H1 (cell line): ENCODE results near the gene PTMS. TPM values are rescaled to one million over a fixed set of nuclear protein-coding genes. Genes with fewer than 3 reads are reported as not detected.

Experiments
- CTCF ChIA-PET: fragments of 300-600 bp; sonication (Branson Sonifier 250); formaldehyde crosslinking; loops from one replicate; lab custom pipeline; 2021; ENCODE audit not compliant: partially characterized antibody; lab: Charles Lee
- POLR2A ChIA-PET: fragments of 300-600 bp; sonication (Branson Sonifier 250); formaldehyde crosslinking; loops from one replicate; lab custom pipeline; 2021; ENCODE audit warnings: inconsistent platforms; ENCODE audit not compliant: partially characterized antibody; lab: Charles Lee
- DNase-seq, 2 experiments: peaks; one replicate each; pipeline versions ENCODE4 v3.0.0 to v3.0.0-alpha.2; 2010 to 2022; ENCODE audit warnings: low spot score in 2 of 2, low read depth in 1 of 2, mixed read lengths in 1 of 2
- FAIRE-seq: peaks from 2 replicates; lab custom pipeline; 2011; peaks lifted over from hg19 to GRCh38; lab: Jason Lieb, UNC
- H2AFZ ChIP-seq: 2 replicates; pipeline ENCODE4 v1.8.1; 2012; ENCODE audit warnings: low read length, inconsistent platforms
- H2AK5ac ChIP-seq: 2 replicates; pipeline ENCODE4 v1.6.1; 2013; ENCODE audit warnings: low read depth, low read length
- H2BK120ac ChIP-seq: replicated peaks from 2 replicates; pipeline ENCODE3; 2013; ENCODE audit warnings: low read depth, low read length, inconsistent platforms
- H2BK12ac ChIP-seq: 2 replicates; pipeline ENCODE4 v1.6.1; 2013; ENCODE audit warnings: low read depth, low read length
- H2BK15ac ChIP-seq: 2 replicates; pipeline ENCODE4 v1.6.1; 2013; ENCODE audit warnings: low read length
- H2BK20ac ChIP-seq: 2 replicates; pipeline ENCODE4 v1.6.1; 2013; ENCODE audit warnings: low read length
- H2BK5ac ChIP-seq: 2 replicates; pipeline ENCODE4 v1.6.1; 2013; ENCODE audit warnings: low read depth, low read length
- H3K14ac ChIP-seq: 2 replicates; pipeline ENCODE4 v1.6.1; 2013; ENCODE audit warnings: inconsistent platforms; ENCODE audit not compliant: insufficient read length
- H3K18ac ChIP-seq: 2 replicates; pipeline ENCODE4 v1.6.1; 2013; ENCODE audit warnings: low read length; ENCODE audit errors: extremely low read depth
- H3K23ac ChIP-seq: 2 replicates; pipeline ENCODE4 v1.6.1; 2013; ENCODE audit warnings: inconsistent platforms; ENCODE audit not compliant: insufficient read length
- H3K23me2 ChIP-seq: 2 replicates; pipeline ENCODE4 v1.6.1; 2013; ENCODE audit warnings: low read depth, low read length
- H3K27ac ChIP-seq: 2 replicates; pipeline ENCODE4 v1.6.1; 2011; ENCODE audit warnings: low read depth, low read length, inconsistent platforms
- H3K27me3 ChIP-seq, 4 experiments: replicated peaks in 1 of 4; 1 replicate in 1 of 4; 2 replicates in 3 of 4; pipeline versions ENCODE4 v1.6.1 to v1.8.1; 2011 to 2013; ENCODE audit warnings: low read length in 3 of 4, mild to moderate bottlenecking in 3 of 4, inconsistent platforms in 2 of 4, mixed read lengths in 2 of 4, moderate library complexity in 1 of 4; ENCODE audit not compliant: control insufficient read depth in 3 of 4, insufficient read depth in 3 of 4; ENCODE audit errors: extremely low read depth in 1 of 4
- H3K36me3 ChIP-seq, 4 experiments: 2 replicates each; pipeline versions ENCODE4 v1.6.1 to v1.8.1; 2011 to 2013; ENCODE audit warnings: mild to moderate bottlenecking in 4 of 4, low read length in 3 of 4, moderate library complexity in 2 of 4, control low read depth in 1 of 4, inconsistent platforms in 1 of 4; ENCODE audit not compliant: insufficient read depth in 4 of 4, control insufficient read depth in 2 of 4
- H3K4ac ChIP-seq: replicated peaks from 2 replicates; pipeline ENCODE3; 2013; ENCODE audit warnings: low read length, low read depth, mixed read lengths, inconsistent platforms; ENCODE audit not compliant: insufficient read length
- H3K4me1 ChIP-seq, 4 experiments: replicated peaks in 1 of 4; 1 replicate in 1 of 4; 2 replicates in 3 of 4; pipeline versions ENCODE4 v1.6.1 to v1.8.1; 2011 to 2013; ENCODE audit warnings: low read length in 3 of 4, inconsistent platforms in 2 of 4, mixed read lengths in 1 of 4; ENCODE audit not compliant: insufficient read depth in 4 of 4, control insufficient read depth in 3 of 4
- H3K4me2 ChIP-seq, 2 experiments: 2 replicates each; pipeline versions ENCODE4 v1.6.1 to v1.8.1; 2011 to 2013; ENCODE audit warnings: low read depth in 2 of 2, low read length in 2 of 2, control low read depth in 1 of 2, inconsistent platforms in 1 of 2, mild to moderate bottlenecking in 1 of 2; ENCODE audit not compliant: insufficient read depth in 1 of 2
- H3K4me3 ChIP-seq, 4 experiments: fragments of 200-600, 300-600 bp in 1 of 4; sonication (generic), shearing (Covaris generic), sonication (Bioruptor Twin) in 1 of 4; 2 replicates each; pipeline versions ENCODE4 v1.5.1 to v1.8.1; 2011 to 2016; ENCODE audit warnings: low read length in 4 of 4, low read depth in 3 of 4, control low read depth in 2 of 4, inconsistent platforms in 2 of 4, mild to moderate bottlenecking in 2 of 4, mixed read lengths in 1 of 4, moderate library complexity in 1 of 4; ENCODE audit not compliant: insufficient read depth in 2 of 4; ENCODE audit errors: extremely low read depth in 1 of 4
- H3K56ac ChIP-seq: replicated peaks from 2 replicates; pipeline ENCODE3; 2013; ENCODE audit warnings: low read depth, mild to moderate bottlenecking, mixed read lengths, low read length, inconsistent platforms; ENCODE audit not compliant: insufficient read length
- H3K79me1 ChIP-seq: 2 replicates; pipeline ENCODE4 v1.6.1; 2013; ENCODE audit warnings: low read depth, low read length, control low read depth
- H3K79me2 ChIP-seq, 2 experiments: 2 replicates each; pipeline versions ENCODE4 v1.6.1 to v1.8.1; 2012 to 2013; ENCODE audit warnings: low read length in 2 of 2, mild to moderate bottlenecking in 2 of 2, inconsistent platforms in 1 of 2; ENCODE audit not compliant: insufficient read depth in 2 of 2, control insufficient read depth in 1 of 2
- H3K9ac ChIP-seq, 4 experiments: replicated peaks in 1 of 4; 1 replicate in 1 of 4; 2 replicates in 3 of 4; pipeline versions ENCODE4 v1.6.1 to v1.8.1; 2011 to 2013; ENCODE audit warnings: low read depth in 3 of 4, low read length in 3 of 4, control low read depth in 2 of 4, mild to moderate bottlenecking in 2 of 4, moderate library complexity in 2 of 4, inconsistent platforms in 1 of 4; ENCODE audit errors: extremely low read depth in 1 of 4
- H3K9me3 ChIP-seq, 2 experiments: 2 replicates each; pipeline versions ENCODE4 v1.6.1 to v1.8.1; 2012 to 2013; ENCODE audit warnings: mild to moderate bottlenecking in 2 of 2, moderate library complexity in 2 of 2, control low read depth in 1 of 2, inconsistent platforms in 1 of 2, low read depth in 1 of 2, low read length in 1 of 2, mixed read lengths in 1 of 2; ENCODE audit not compliant: insufficient read depth in 2 of 2
- H4K20me1 ChIP-seq, 2 experiments: replicated peaks in 1 of 2; 2 replicates each; pipeline versions ENCODE3 to v1.8.1; 2011 to 2013; ENCODE audit warnings: inconsistent platforms in 2 of 2, low read length in 2 of 2, mild to moderate bottlenecking in 1 of 2; ENCODE audit not compliant: insufficient read depth in 2 of 2, control insufficient read depth in 1 of 2
- H4K5ac ChIP-seq: 2 replicates; pipeline ENCODE4 v1.6.1; 2013; ENCODE audit warnings: low read length, low read depth, mixed read lengths, inconsistent platforms; ENCODE audit not compliant: insufficient read length
- H4K8ac ChIP-seq: 2 replicates; pipeline ENCODE4 v1.8.0; 2013; ENCODE audit warnings: mild to moderate bottlenecking, moderate library complexity, low read length, inconsistent platforms; ENCODE audit not compliant: insufficient read depth; ENCODE audit errors: extremely low read depth
- H4K91ac ChIP-seq: replicated peaks from 2 replicates; pipeline ENCODE3; 2013; ENCODE audit warnings: low read length, mixed read lengths, inconsistent platforms; ENCODE audit not compliant: insufficient read length
- CEBPB ChIP-seq: IDR thresholded peaks from 2 replicates; pipeline ENCODE4 v1.6.1; 2012; ENCODE audit warnings: low read depth, low read length
- EP300 ChIP-seq, 2 experiments: IDR thresholded peaks; 1 replicate in 1 of 2; 2 replicates in 1 of 2; pipeline ENCODE4 v1.6.1; 2011 to 2012; ENCODE audit warnings: low read depth in 2 of 2, low read length in 2 of 2, mild to moderate bottlenecking in 2 of 2, borderline replicate concordance in 1 of 2, inconsistent platforms in 1 of 2, moderate library complexity in 1 of 2
- GTF2F1 ChIP-seq: IDR thresholded peaks from 2 replicates; pipeline ENCODE4 v1.6.1; 2012; ENCODE audit warnings: low read depth, low read length, improper control_type of control experiment, borderline replicate concordance
- NRF1 ChIP-seq: IDR thresholded peaks from 2 replicates; pipeline ENCODE4 v1.6.1; 2011; ENCODE audit warnings: mild to moderate bottlenecking, low read depth, low read length, improper control_type of control experiment
- POLR2A ChIP-seq, 2 experiments: IDR thresholded peaks; 1 replicate in 1 of 2; 2 replicates in 1 of 2; pipeline ENCODE4 v1.6.1; 2011; ENCODE audit warnings: low read depth in 2 of 2, low read length in 2 of 2, mild to moderate bottlenecking in 2 of 2; ENCODE audit errors: control extremely low read depth in 1 of 2
- RBBP5 ChIP-seq: IDR thresholded peaks from 2 replicates; pipeline ENCODE4 v1.7.1; 2012; ENCODE audit warnings: low read depth, mild to moderate bottlenecking, inconsistent platforms, low read length, moderate library complexity, borderline replicate concordance
- RXRA ChIP-seq: IDR thresholded peaks from 2 replicates; pipeline ENCODE4 v1.6.1; 2011; ENCODE audit warnings: low read depth, mild to moderate bottlenecking, low read length, moderate library complexity; ENCODE audit not compliant: insufficient read depth
- SP2 ChIP-seq: IDR thresholded peaks from 2 replicates; pipeline ENCODE4 v1.6.1; 2012; ENCODE audit warnings: mild to moderate bottlenecking, low read length, inconsistent platforms
- SP4 ChIP-seq: IDR thresholded peaks from 2 replicates; pipeline ENCODE4 v1.6.1; 2012; ENCODE audit warnings: low read length, inconsistent platforms
- TAF1 ChIP-seq: IDR thresholded peaks from 2 replicates; pipeline ENCODE4 v1.6.1; 2011; ENCODE audit warnings: mild to moderate bottlenecking, low read depth, low read length
- YY1 ChIP-seq: IDR thresholded peaks from 2 replicates; pipeline ENCODE4 v1.6.1; 2011; ENCODE audit warnings: low read depth, mild to moderate bottlenecking, low read length
- ZNF274 ChIP-seq: IDR thresholded peaks from 2 replicates; pipeline ENCODE4 v1.7.0; 2012; ENCODE audit warnings: low read length, borderline replicate concordance; ENCODE audit errors: extremely low read depth
- WGBS, 2 experiments: shearing (Covaris generic) in 1 of 2; methylation state at CpG; one replicate each; pipeline versions ENCODE4 v1.1.6 to v1.1.7; 2013 to 2015; ENCODE audit warnings: low lambda C conversion rate in 2 of 2, mixed read lengths in 2 of 2, inconsistent platforms in 1 of 2, low coverage in 1 of 2, missing lambda C conversion rate in 1 of 2; ENCODE audit not compliant: insufficient replicate concordance in 2 of 2, insufficient coverage in 1 of 2, insufficient read length in 1 of 2; ENCODE audit errors: extremely low coverage in 1 of 2, missing lambda C conversion rate in 1 of 2; 5-methylcytosine and 5-hydroxymethylcytosine counted together
- polyA plus RNA-seq, 7 experiments: library from polyadenylated mRNA; depleted of rRNA in 3 of 7; stranded (reverse) in 5 of 7; unstranded in 2 of 7; fragments of >200 nt in 5 of 7; fragments of 200-250 nt in 2 of 7; gene quantifications; 1 replicate in 5 of 7; 2 replicates in 1 of 7; 4 replicates in 1 of 7; pipeline versions ENCODE4 v1.2.1 to v1.2.3, GENCODE V29; 2011 to 2013; ENCODE audit warnings: missing spikeins in 2 of 7, mixed read lengths in 2 of 7
- total RNA-seq: library from RNA; stranded (reverse); fragmentation: NEBNext Ultra II Directional; extraction: Animal tissue kit (Norgen Biotek cat#: 25700); gene quantifications from 2 replicates; pipeline ENCODE4 v1.2.1, GENCODE V29; 2021
- TF ChIP-seq, protein P1 (sequence below): IDR thresholded peaks from 2 replicates; pipeline ENCODE4 v1.6.1; 2012; ENCODE audit warnings: inconsistent platforms

PTMS gene
- total and polyA plus RNA-seq, 2 of the 8 experiments (the other 6 are each of a cell fraction or from before 2014, with no cell fraction given) = 444 to 553 TPM

DNA sequence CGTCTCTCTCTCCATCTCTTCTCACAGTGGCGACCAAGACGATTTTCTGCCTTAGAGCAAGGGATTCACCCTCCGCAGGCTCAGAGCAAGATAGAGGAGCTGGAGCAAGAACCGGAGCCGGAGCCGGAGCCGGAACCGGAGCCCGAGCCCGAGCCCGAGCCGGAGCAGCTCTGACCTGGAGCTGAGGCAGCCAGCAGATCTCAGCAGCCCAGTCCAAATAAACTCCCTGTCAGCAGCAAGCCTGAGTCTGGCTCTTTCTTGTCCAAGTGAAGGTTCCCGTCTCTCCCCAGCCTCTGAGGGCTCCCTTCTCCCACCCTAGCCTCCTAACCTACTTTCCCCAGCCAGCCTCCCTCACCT, 12.0 kb downstream of the PTMS start:
- CTCF ChIA-PET = interaction anchor here (0.5 to 29.6 kb wide), 21 partner anchors 9 to 972 kb away, joined by 3 to 532 read pairs (median 6); partner anchors contain the start of genes CD4, GNB3, GPR162 and LAG3
- H3K23me2 ChIP-seq = peaks cover 15% of the 10 kb centered on the region
- DNase-seq (peak in 1 of 2 experiments; percentile 70), FAIRE-seq (no peak)
- H3K36me3 ChIP-seq = no peaks in the 10 kb centered on the region
- H4K8ac ChIP-seq = no peak overlapping the region
- peak overlapping the region; percentile 29 to 67 (median 54) for H3K4me3 ChIP-seq
- H3K27ac ChIP-seq = no peak overlapping the region
- H3K23ac ChIP-seq = no peak overlapping the region
- H2BK20ac ChIP-seq = 0 out of 2 replicates have a peak overlapping the region, but pooled peaks have one; percentile 32
- peaks cover 5 to 20% (median 14%) of the 10 kb centered on the region in 4 experiments for H3K4me1 ChIP-seq
- H4K5ac ChIP-seq = no peak overlapping the region
- H3K27me3 ChIP-seq = peaks cover 0 to 29% (median 20%) of the 10 kb centered on the region in 4 experiments; a peak in 5 of 7 replicates
- H3K18ac ChIP-seq = peak overlapping the region; percentile 97
- peak overlapping the region; percentile 98; the same call in 1 of the 2 replicates for H2BK15ac ChIP-seq
- H3K14ac ChIP-seq = no peak overlapping the region
- peak overlapping the region; percentile 61; the same call in 1 of the 2 replicates for H2BK5ac ChIP-seq
- no peaks in the 10 kb centered on the region for H4K20me1 ChIP-seq
- H3K79me1 ChIP-seq = no peaks in the 10 kb centered on the region
- H3K56ac ChIP-seq = no peak overlapping the region
- H2AFZ ChIP-seq = peak overlapping the region; percentile 14; the same call in 1 of the 2 replicates
- peak overlapping the region; percentile 88 to 90 for H3K4me2 ChIP-seq
- no peaks in the 10 kb centered on the region for H3K79me2 ChIP-seq
- no peak overlapping the region for H3K9ac ChIP-seq
- POLR2A ChIA-PET = interaction anchor here (0.9 to 10.4 kb wide), 15 partner anchors 9 to 165 kb away, joined by 3 to 97 read pairs (median 5); partner anchors contain the start of genes CD4, COPS7A, GPR162 and MLF2
- no peak overlapping the region for H2AK5ac ChIP-seq
- H2BK120ac ChIP-seq = no peak overlapping the region
- H4K91ac ChIP-seq = peak overlapping the region; percentile 2
- WGBS, 2 experiments = 23% methylated on average over 14 of the region's 14 CpGs; no CpG with 5 or more reads in 1 of the 2 experiments
- H3K9me3 ChIP-seq = no peaks in the 10 kb centered on the region
- no peak overlapping the region for H3K4ac ChIP-seq
- H2BK12ac ChIP-seq = peak overlapping the region; percentile 92
- TF ChIP-seq GTF2F1 (no peak), TAF1 (0 out of 2 replicates have a peak, but pooled peaks have one; percentile 25), CEBPB (no peak), RXRA (no peak), NRF1 (no peak), ZNF274 (no peak), EP300 (IDR thresholded peaks at IDR 0.05; ENCODE audit: borderline replicate concordance in 1 of 2, low read depth in 2 of 2, low read length in 2 of 2) (no peak), SP4 (no peak), RBBP5 (no peak; the same call in 1 of the 2 replicates), YY1 (no peak), POLR2A (IDR thresholded peaks at IDR 0.05; ENCODE audit: control extremely low read depth in 1 of 2, low read depth in 2 of 2, low read length in 2 of 2) (no peak), SP2 (no peak)
- TF ChIP-seq, protein P1, sequence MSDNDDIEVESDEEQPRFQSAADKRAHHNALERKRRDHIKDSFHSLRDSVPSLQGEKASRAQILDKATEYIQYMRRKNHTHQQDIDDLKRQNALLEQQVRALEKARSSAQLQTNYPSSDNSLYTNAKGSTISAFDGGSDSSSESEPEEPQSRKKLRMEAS = no peak
